IgD-negative memory B cell (primary cell): ENCODE measurements around the gene HYAL3. TPM values are rescaled to one million over a fixed set of nuclear protein-coding genes. Genes with fewer than 3 reads are reported as not detected.
"Not testable (repeated sequence)": the region's sequence is repeated elsewhere in the genome, so short reads cannot be mapped to it uniquely, and the experiment has no call there.

Experiments used
- H3K27ac Mint-ChIP-seq, 3 donors: one replicate each; pipeline ENCODE4 v1.8.0; 2020 to 2022; ENCODE audit warnings: mild to moderate bottlenecking in 3 of 3, mixed read lengths in 3 of 3, moderate library complexity in 1 of 3
- H3K27me3 Mint-ChIP-seq: one replicate; pipeline ENCODE4 v1.8.0; 2021; ENCODE audit warnings: mixed read lengths
- H3K36me3 Mint-ChIP-seq: one replicate; pipeline ENCODE4 v1.8.0; 2020; ENCODE audit warnings: mild to moderate bottlenecking, mixed read lengths
- H3K4me1 Mint-ChIP-seq, 3 donors: one replicate each; pipeline ENCODE4 v1.8.0; 2020 to 2022; ENCODE audit warnings: mixed read lengths in 3 of 3, mild to moderate bottlenecking in 1 of 3
- H3K4me3 Mint-ChIP-seq, 4 donors: one replicate each; pipeline ENCODE4 v1.8.0; 2020 to 2022; ENCODE audit warnings: mild to moderate bottlenecking in 4 of 4, mixed read lengths in 4 of 4, moderate library complexity in 3 of 4
- H3K9me3 Mint-ChIP-seq, 3 donors: one replicate each; pipeline ENCODE4 v1.8.0; 2020 to 2021; ENCODE audit warnings: mixed read lengths in 3 of 3, mild to moderate bottlenecking in 1 of 3
- polyA plus RNA-seq: library from polyadenylated mRNA; unstranded; fragments of 300-500 nt; fragmentation: Illumina TruSeq; gene quantifications from one replicate; pipeline ENCODE4 v1.2.3, GENCODE V29; 2021

The HYAL3 gene
- polyA plus RNA-seq, 1 donor from 2014 or later, result 5.3 TPM

GRCh38 chr3:50268703-50269451, 30.3 kb downstream of the HYAL3 start, which contains the start of gene SEMA3B:
Gene SEMA3B (plus strand): TSS chr3:50269147. CDS start chr3:50269241, 94 bp downstream.
- Mint-ChIP-seq H3K36me3 (no peaks in the 10 kb centered on the region), H3K27me3 (peaks cover 8% of the 10 kb centered on the region), H3K9me3 (no peaks in the 10 kb centered on the region), H3K27ac (peak within 1 kb of the TSS in 2 of 3 donors; percentile 25 to 61), H3K4me1 (peaks cover 5 to 11% (median 5%) of the 10 kb centered on the region in 3 donors), H3K4me3 (no peak within 1 kb of the TSS)

GRCh38 chr3:50268276-50268675, 30.9 kb downstream of the HYAL3 start:
- Mint-ChIP-seq H3K27me3 (peaks cover 6% of the 10 kb centered on the region), H3K4me1 (peaks cover 4 to 10% (median 5%) of the 10 kb centered on the region in 3 donors), H3K27ac (no peak overlapping the region), H3K4me3 (no peak overlapping the region), H3K36me3 (no peaks in the 10 kb centered on the region), H3K9me3 (no peaks in the 10 kb centered on the region)

GRCh38 chr3:50267280-50267913, 31.8 kb downstream of the HYAL3 start:
- Mint-ChIP-seq H3K27me3 (peaks cover 2% of the 10 kb centered on the region), H3K9me3 (no peaks in the 10 kb centered on the region), H3K4me1 (peaks cover 0 to 4% (median 0%) of the 10 kb centered on the region in 3 donors), H3K4me3 (no peak overlapping the region), H3K27ac (no peak overlapping the region), H3K36me3 (no peaks in the 10 kb centered on the region)

- H3K27me3 Mint-ChIP-seq, result peaks cover 2% of the 10 kb centered on the region
- no peaks in the 10 kb centered on the region for H3K36me3 Mint-ChIP-seq
- H3K4me3 Mint-ChIP-seq, result no peak overlapping the region
- H3K9me3 Mint-ChIP-seq, result no peaks in the 10 kb centered on the region
- H3K27ac Mint-ChIP-seq, result no peak overlapping the region
- peaks cover 0 to 1% (median 0%) of the 10 kb centered on the region in 3 donors for H3K4me1 Mint-ChIP-seq
Measured at GRCh38 chr3:50266836-50267235, 32.4 kb downstream of the HYAL3 start.

GRCh38 chr3:50266017-50266416, 33.2 kb downstream of the HYAL3 start:
- Mint-ChIP-seq H3K36me3 (no peaks in the 10 kb centered on the region), H3K27ac (peak overlapping the region in 1 of 3 donors; percentile 35), H3K9me3 (no peaks in the 10 kb centered on the region), H3K4me1 (no peaks in the 10 kb centered on the region), H3K4me3 (no peak overlapping the region), H3K27me3 (peaks cover 2% of the 10 kb centered on the region)

GRCh38 chr3:50265571-50265970, 33.6 kb downstream of the HYAL3 start:
- Mint-ChIP-seq H3K27ac (peak overlapping the region in 1 of 3 donors; percentile 35), H3K4me3 (no peak overlapping the region), H3K9me3 (no peaks in the 10 kb centered on the region), H3K27me3 (peaks cover 2% of the 10 kb centered on the region), H3K36me3 (no peaks in the 10 kb centered on the region), H3K4me1 (no peaks in the 10 kb centered on the region)

GRCh38 chr3:50264964-50265485, 34.2 kb downstream of the HYAL3 start:
- Mint-ChIP-seq H3K4me1 (no peaks in the 10 kb centered on the region), H3K27ac (no peak overlapping the region), H3K27me3 (peaks cover 2% of the 10 kb centered on the region), H3K9me3 (no peaks in the 10 kb centered on the region), H3K4me3 (no peak overlapping the region), H3K36me3 (no peaks in the 10 kb centered on the region)

- Mint-ChIP-seq H3K27me3 (peaks cover 2% of the 10 kb centered on the region), H3K27ac (peak overlapping the region in 1 of 3 donors; percentile 53), H3K4me1 (peaks cover 0 to 3% (median 3%) of the 10 kb centered on the region in 3 donors), H3K4me3 (no peak overlapping the region), H3K36me3 (no peaks in the 10 kb centered on the region), H3K9me3 (no peaks in the 10 kb centered on the region)
Measured at GRCh38 chr3:50264383-50264963, 34.7 kb downstream of the HYAL3 start.

- peaks cover 0 to 3% (median 3%) of the 10 kb centered on the region in 3 donors for H3K4me1 Mint-ChIP-seq
- H3K4me3 Mint-ChIP-seq, result no peak overlapping the region
- peak overlapping the region in 1 of 3 donors; percentile 53 for H3K27ac Mint-ChIP-seq
- H3K9me3 Mint-ChIP-seq, result no peaks in the 10 kb centered on the region
- H3K36me3 Mint-ChIP-seq, result no peaks in the 10 kb centered on the region
- H3K27me3 Mint-ChIP-seq, result peaks cover 2% of the 10 kb centered on the region
Measured at GRCh38 chr3:50263478-50264382, 35.5 kb downstream of the HYAL3 start.

GRCh38 chr3:50262778-50263177, 36.4 kb downstream of the HYAL3 start:
- peaks cover under 1% of the 10 kb centered on the region for H3K27me3 Mint-ChIP-seq
- H3K9me3 Mint-ChIP-seq, result no peaks in the 10 kb centered on the region
- peaks cover 0 to 3% (median 3%) of the 10 kb centered on the region in 3 donors for H3K4me1 Mint-ChIP-seq
- H3K27ac Mint-ChIP-seq, result peak overlapping the region in 1 of 3 donors; percentile 28
- H3K4me3 Mint-ChIP-seq, result no peak overlapping the region
- H3K36me3 Mint-ChIP-seq, result no peaks in the 10 kb centered on the region

GRCh38 chr3:50262200-50262599, 37.0 kb downstream of the HYAL3 start:
- not testable (repeated sequence) for H3K4me3 Mint-ChIP-seq, H3K9me3 Mint-ChIP-seq, H3K4me1 Mint-ChIP-seq, H3K27me3 Mint-ChIP-seq, H3K36me3 Mint-ChIP-seq
- H3K27ac Mint-ChIP-seq, result peak overlapping the region in 1 of 3 donors; percentile 28

- peaks cover 0 to 3% (median 3%) of the 10 kb centered on the region in 3 donors for H3K4me1 Mint-ChIP-seq
- H3K36me3 Mint-ChIP-seq, result no peaks in the 10 kb centered on the region
- H3K9me3 Mint-ChIP-seq, result no peaks in the 10 kb centered on the region
- no peak overlapping the region for H3K27ac Mint-ChIP-seq
- no peaks in the 10 kb centered on the region for H3K27me3 Mint-ChIP-seq
- no peak overlapping the region for H3K4me3 Mint-ChIP-seq
Measured at GRCh38 chr3:50261505-50261904, 37.7 kb downstream of the HYAL3 start.

GRCh38 chr3:50260942-50261441, 38.2 kb downstream of the HYAL3 start:
- H3K4me3 Mint-ChIP-seq, result peak overlapping the region in 2 of 4 donors; percentile 67 to 78

More at GRCh38 chr3:50260942-50261441, 38.2 kb downstream of the HYAL3 start:
- H3K4me1 Mint-ChIP-seq, result peaks cover 0 to 3% (median 3%) of the 10 kb centered on the region in 3 donors
- no peaks in the 10 kb centered on the region for H3K36me3 Mint-ChIP-seq
- no peaks in the 10 kb centered on the region for H3K27me3 Mint-ChIP-seq
- H3K9me3 Mint-ChIP-seq, result no peaks in the 10 kb centered on the region
- H3K27ac Mint-ChIP-seq, result no peak overlapping the region
